Stromal cell of bone marrow (primary cell): ENCODE results near the gene PON3.

Experiments
- DNase-seq: peaks from one replicate; pipeline ENCODE4 v3.0.0-alpha.2; 2012; ENCODE audit warnings: low read depth

The PON3 gene

DNA sequence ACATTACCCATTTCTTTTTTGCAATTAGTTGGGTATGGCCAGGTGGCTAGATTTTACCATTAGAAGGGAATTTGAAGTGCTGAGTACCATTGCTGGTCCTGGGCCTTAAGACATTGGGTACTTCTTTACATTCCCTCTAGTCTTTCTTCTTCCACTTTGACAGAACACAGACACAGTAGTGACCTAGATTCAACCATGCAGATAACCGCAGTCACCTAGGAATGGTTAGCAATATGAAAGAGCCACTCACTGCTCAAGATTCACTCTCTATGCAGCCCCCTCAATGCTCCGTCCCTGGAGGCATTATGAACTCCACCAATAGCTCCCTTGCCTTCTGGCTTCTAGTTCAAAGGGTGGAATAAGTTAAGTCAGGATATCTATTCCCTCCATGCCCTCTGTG is 55.7 kb downstream of the PON3 start:
- no peak for DNase-seq

DNA sequence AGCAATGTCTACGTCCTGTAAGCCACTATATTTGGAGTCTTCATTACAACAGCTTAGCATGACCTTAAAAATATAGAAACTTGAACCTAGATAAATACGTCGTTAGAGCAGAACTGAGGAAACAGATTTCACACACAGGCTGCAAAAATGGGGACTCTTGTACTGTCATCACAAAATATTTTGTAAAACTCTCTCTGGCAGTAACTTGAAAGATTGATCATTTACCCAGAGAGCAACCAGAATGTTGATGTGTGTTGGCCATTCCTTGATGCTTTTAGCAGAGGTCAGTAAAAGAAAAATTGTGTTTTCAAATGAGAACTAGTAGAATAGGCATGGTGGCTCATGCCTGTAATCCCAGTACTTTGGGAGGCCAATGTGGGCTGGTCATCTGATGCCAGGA is 57.3 kb downstream of the PON3 start:
- no peak for DNase-seq

DNA sequence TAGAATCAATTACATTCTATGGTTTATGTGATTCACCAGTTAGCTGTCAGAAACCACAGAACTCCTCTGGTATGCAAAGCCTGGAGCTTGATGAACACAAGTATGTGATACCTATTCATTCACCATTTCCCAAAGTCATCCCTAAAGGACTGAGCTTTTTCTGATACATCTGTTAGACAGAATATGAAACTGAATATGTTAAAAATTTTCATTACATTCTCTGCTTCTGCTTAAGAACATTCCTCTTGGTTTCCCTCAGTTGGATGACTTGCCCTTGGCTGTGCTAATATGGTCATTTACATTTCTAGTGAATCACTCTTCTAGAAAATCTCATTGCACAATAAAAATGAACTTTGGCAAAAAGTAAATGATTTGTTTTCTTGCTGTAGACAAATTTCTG is 61.1 kb downstream of the PON3 start:
- peak; percentile 69 for DNase-seq

DNA sequence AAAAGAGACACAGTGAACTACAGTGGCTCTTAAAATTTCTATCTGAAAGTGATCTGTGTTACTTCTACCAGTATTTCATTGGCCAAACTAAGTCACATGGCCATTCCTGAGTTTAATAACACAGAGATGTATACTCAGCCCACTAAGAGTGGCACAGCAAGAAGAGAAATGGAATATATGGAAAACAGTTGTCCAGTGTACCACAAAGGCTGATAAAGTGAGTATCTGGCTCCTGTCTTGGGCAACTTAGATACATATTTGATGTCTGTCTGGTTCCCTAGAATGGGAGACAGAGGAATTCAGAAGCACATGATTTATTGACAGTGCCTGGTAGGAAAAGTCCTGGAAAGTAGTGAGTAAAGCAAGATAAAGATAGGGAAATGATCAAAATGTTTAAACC is 61.7 kb downstream of the PON3 start:
- no peak for DNase-seq

DNA sequence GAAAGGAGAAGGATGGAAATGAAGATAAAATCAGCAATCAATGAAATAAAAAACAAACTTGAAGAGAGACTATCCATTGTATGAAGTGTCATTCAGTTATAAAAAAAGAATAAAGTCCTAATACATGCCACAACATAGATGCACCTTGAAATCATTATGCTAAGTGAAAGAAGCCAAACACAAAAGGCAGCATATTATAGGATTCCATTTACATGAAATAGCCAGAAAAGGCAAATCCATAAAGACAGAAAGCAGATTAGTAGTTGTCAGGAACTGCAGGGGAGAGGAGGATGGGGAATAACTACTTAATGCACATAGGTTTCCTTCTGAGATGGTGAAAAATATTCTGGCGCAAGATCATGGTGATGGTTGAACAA is 65.2 kb downstream of the PON3 start:
- DNase-seq = no peak

DNA sequence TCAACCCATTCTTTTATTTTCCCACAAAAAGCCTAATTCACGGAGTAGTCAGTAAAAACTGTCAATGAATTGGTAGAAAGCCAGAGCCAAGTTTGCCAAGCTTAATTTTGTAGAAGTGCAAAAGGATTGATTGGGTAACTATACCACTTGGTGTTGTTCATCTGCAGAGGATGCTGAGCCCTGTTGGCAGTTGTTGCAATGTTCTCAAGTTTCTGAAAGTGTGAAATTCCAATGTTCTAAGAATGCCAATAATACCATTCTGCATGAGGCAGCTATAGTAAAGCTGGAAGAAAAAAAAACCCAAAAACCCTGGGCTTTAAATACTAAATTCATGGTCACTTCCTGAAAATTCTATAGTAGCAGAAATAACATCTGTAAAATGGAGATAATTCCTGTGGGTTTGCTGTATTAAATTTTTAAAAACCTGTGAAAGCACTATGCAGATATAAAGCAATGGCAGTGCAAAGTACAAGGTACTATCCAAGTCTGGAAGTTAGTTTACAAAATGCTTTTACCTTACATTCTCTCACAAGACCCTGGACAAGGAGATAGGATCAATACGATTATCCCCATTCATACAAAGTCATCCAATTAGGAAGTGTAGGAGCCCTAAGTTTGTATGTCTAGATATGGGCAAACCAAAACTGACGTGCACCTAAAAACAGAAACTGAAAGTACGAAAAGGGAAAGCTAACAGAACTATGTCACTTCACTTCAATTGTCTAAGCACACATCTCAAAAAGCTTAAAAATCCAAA is 65.8 kb downstream of the PON3 start:
- no peak for DNase-seq

- DNase-seq = no peak
Measured at GRCh38 chr7:95327356-95327755, 68.8 kb downstream of the PON3 start.

DNA sequence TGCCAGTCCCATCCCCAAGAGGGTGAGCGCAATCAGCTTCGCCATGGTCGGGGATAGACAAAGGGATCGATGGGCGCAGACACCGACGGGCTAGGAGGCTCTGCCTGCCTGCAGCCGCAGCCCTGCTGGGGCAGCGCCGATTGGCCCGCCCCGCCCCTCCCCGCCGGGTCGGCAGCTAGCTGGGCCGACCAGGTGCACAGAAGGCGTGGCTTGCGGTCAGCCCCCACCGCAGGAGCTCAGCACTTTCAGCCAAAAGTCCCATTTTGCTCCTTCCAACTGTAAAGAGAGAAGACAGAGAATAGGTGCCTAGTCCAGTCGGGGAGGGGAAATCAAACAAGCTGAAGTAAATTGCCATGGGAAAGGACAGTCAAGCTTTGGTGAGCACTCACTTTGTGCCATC is 71.7 kb downstream of the PON3 start, which contains the start of gene PON1:
TSS of gene PON1 (minus strand) at position 102 of the 400 bp plus-strand sequence. CDS start at position 45, 57 bp downstream.
- no peak for DNase-seq

DNA sequence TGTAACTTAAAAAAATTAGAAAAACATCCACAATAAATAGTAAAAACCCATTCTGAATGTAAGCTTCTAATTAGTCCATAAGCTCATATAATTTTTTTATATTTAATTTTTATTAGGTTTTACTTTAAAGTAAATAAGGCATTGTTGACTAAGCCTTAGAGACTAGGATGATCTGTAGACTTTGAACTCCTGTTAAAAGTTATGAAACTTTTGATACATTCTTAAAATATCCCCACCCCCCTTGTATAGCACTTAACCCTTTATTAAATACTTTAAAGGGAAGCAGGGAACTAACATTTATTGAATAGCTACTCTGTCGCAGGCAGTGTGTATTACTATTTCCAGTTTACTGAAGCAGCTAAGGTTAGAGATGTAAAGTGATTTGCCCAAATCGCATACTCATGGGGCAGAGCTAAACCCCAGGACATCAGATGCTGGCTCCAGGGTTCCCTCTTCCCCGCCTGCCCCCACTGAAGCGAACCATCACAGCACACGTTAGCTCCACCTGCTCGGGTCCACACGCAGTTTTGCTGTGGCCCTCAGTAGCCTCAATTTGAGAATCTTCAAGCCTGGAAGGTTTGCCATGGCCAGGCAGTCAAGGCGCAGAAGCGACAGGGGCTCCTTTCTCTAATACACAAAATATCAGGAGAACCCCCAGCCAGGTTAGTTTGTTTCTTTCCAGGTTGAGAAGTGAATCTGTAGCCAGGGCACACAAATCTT is 72.6 kb downstream of the PON3 start:
- no peak for DNase-seq

GRCh38 chr7:95322854-95323253 is 73.3 kb downstream of the PON3 start:
- no peak for DNase-seq

DNA sequence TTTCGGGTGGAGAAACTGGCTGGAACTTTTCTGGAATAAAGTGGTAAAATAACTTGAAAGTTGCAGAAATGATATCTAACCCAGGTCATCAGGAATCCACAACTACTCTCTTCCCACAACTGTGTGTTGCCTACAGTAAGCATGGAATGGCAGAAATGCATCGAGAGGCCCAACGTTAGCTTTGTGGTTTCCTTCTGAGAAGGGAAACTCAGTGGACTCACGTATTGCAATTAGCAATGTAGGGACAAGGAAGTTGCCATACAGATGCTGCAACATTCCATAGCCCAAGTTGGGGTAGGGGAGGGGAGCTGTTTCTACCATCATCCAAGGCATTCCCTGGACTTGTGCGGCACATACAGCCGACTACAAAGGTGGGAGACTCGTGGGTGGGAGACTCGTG is 73.8 kb downstream of the PON3 start:
- no peak for DNase-seq

DNA sequence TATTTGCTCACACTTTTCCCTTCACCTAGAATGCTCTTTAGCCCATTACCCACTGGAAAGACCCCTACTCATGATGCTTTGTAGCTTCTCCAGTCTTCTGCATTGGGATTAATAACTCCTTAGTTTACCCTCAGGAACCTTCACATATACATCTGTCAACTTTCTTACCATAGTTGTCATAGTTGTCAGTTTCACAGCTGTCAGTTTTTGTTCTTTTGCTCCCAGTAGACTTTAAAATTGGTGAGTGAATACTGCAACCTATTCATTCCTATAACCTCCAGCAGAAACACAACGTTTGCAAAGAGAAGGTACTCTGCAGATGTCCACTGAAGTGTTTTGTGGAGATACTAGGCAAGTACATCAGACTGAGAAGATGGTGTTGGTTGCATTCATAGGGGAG is 74.5 kb downstream of the PON3 start:
- DNase-seq = no peak

DNA sequence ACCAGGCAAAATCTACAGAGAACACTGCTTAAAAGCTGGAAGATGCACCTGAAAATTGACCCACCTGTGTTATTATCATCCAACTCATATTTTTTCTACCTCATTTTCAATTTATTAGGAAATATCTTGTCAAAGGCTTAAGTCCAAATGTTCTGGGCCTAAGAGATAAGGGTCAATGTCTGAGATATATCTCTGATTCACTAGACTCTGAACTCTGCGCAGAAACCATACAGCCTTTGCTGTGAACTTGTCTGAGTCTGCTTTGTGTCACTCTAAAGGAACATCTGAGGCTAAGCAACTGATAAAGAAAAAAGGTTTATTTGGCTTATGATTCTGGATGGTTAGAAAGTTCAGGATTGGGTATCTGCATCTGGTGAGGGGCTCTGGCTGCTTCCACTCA is 75.5 kb downstream of the PON3 start:
- DNase-seq = no peak

- DNase-seq = no peak
Measured at GRCh38 chr7:95319570-95319969, 76.6 kb downstream of the PON3 start.

GRCh38 chr7:95318501-95319100 is 77.6 kb downstream of the PON3 start:
- DNase-seq = no peak

DNA sequence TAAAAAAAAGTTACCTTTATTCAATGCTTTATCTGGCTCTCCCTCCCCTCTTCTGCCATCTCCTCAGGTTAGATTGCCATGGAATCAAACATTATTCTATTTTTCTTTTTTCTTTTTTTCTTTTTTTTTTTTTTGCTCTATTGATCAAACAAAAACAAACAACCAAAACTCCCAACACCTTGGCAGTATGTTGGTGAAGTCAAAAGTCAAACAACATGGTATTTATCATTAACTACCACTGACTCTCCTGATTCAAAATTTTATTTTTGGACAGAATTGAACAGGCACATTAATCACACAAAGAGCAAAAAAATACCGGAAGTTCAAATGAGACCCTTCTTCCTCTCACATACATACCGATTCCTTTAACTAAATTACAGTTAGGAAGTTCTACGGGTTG is 78.2 kb downstream of the PON3 start:
- DNase-seq = no peak

GRCh38 chr7:95317546-95317945 is 78.6 kb downstream of the PON3 start:
- DNase-seq = no peak

GRCh38 chr7:95316588-95316987 is 79.6 kb downstream of the PON3 start:
- DNase-seq = no peak

DNA sequence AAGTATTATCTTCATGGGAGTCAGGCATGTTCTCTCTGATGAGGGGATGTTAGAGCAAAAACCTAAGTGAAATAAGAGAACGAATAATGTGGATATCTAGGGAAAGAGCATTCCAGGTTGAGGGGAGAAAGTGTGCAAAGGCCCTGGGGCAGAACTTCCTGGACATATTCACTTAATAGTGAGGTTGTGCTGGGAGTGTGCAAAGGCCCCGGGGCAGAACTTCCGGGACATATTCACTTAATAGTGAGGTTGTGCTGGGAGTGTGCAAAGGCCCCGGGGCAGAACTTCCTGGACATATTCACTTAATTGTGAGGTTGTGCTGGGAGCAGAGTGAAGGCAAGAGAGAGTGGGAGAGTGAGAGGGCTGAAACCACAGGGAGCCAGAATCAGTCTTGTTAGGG is 83.6 kb downstream of the PON3 start:
- DNase-seq = no peak

GRCh38 chr7:95311389-95311788 is 84.8 kb downstream of the PON3 start:
- DNase-seq = no peak

GRCh38 chr7:95309951-95310350 is 86.2 kb downstream of the PON3 start:
- no peak for DNase-seq
